ENCODE results near the gene G2E3. TPM values are rescaled to one million over a fixed set of nuclear protein-coding genes. Genes with fewer than 3 reads are reported as not detected.

G2E3 gene
- total and polyA plus RNA-seq, 2 of the 4 experiments (the other 2 are of a cell fraction), result 9.6 to 19.4 TPM

Small RNA genes lying within 50 kb of the gene (microRNA-seq; reads per million reads assigned to microRNA genes)
- gene RF02271 (ENCODE audit: insufficient read depth, insufficient read length), result not detected

Small RNA genes lying within 50 kb of the gene (small RNA-seq; reads per million reads assigned to genes)
- 0 reads per million in 5 experiments for gene RF02271

Other genes with a start within 250 kb of the G2E3 start
- 74.0 and 143 TPM in 2 replicates for gene SCFD1, start 63.2 kb downstream of the G2E3 start, total RNA-seq (2012; rRNA removed)
- 43.2 and 51.4 TPM in 2 replicates for gene SCFD1, start 63.2 kb downstream of the G2E3 start, polyA plus RNA-seq (2012; rRNA removed)

Measured in IMR-90 (cell line).